Parathyroid adenoma (tissue), 2 donors: ENCODE measurements around the gene PIGN.

Experiments
- H2AFZ ChIP-seq: fragments of 300-600 bp; sonication (generic); one replicate; pipeline ENCODE4 v1.7.0; 2017; ENCODE audit warnings: antibody characterized with exemption, mild to moderate bottlenecking
- H3K27ac ChIP-seq: fragments of 300-600 bp; sonication (generic); one replicate; pipeline ENCODE4 v1.7.0; 2017
- H3K27me3 ChIP-seq: fragments of 300-600 bp; sonication (generic); one replicate; pipeline ENCODE4 v1.7.0; 2017; ENCODE audit warnings: low read length; ENCODE audit not compliant: control insufficient read depth, insufficient read depth
- H3K36me3 ChIP-seq: fragments of 300-600 bp; sonication (generic); one replicate; pipeline ENCODE4 v1.7.0; 2017; ENCODE audit warnings: low read length; ENCODE audit not compliant: control insufficient read depth, insufficient read depth
- H3K4me1 ChIP-seq: fragments of 300-600 bp; sonication (generic); one replicate; pipeline ENCODE4 v1.7.0; 2017; ENCODE audit warnings: control low read depth
- H3K4me2 ChIP-seq: fragments of 300-600 bp; sonication (generic); one replicate; pipeline ENCODE4 v1.7.0; 2017; ENCODE audit warnings: low read length
- H3K4me3 ChIP-seq: fragments of 300-600 bp; sonication (generic); one replicate; pipeline ENCODE4 v1.7.0; 2017; ENCODE audit warnings: low read depth, low read length
- H3K79me2 ChIP-seq: fragments of 300-600 bp; sonication (generic); one replicate; pipeline ENCODE4 v1.7.0; 2017; ENCODE audit warnings: control low read depth
- H3K9ac ChIP-seq: fragments of 300-600 bp; sonication (generic); one replicate; pipeline ENCODE4 v1.7.0; 2017; ENCODE audit warnings: mild to moderate bottlenecking
- H3K9me3 ChIP-seq: fragments of 300-600 bp; sonication (generic); one replicate; pipeline ENCODE4 v1.7.0; 2017; ENCODE audit warnings: low read length; ENCODE audit not compliant: control insufficient read depth
- CTCF ChIP-seq: fragments of 300-600 bp; sonication (generic); IDR thresholded peaks from one replicate; pipeline ENCODE4 v1.7.0; 2017; ENCODE audit warnings: antibody characterized with exemption, mild to moderate bottlenecking
- donor health status: primary hyperparathyroidism.

PIGN gene

DNA sequence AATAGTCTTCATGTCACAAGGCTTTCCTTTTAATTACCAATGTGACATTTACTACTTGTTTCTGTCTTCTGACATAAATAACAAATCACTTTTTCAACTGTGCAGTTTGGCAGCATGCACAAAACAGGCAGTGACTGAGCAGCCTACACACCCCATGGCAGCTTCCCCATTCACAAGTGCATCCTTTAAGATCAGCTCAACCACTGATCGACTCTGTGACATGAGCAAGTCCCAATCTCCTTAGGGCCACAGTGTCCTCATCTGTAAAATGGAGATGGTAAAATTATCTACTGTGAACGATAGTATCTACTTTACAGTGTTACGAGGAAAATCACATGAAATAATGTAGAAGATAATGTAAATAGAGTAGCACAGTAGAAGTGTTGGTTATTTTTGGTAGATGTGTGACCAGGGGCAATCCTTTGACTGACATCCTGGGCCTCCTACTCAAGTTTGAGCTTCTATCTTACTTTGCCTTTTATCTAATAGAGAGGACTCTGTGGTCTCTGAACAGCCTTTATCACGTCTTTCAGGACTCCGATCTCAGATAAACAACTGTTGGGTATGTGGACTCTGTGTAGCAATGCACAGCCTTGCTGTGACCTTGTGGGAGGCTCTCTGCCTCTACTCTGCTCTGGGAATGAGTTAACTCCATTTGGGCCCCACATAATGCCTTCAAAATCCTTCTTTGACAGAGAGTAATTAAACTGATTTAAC lies 120.6 kb downstream of the PIGN start:
- Histone ChIP-seq H3K4me3 (no peak overlapping the region), H3K9ac (no peak overlapping the region), H3K27me3 (no peaks in the 10 kb centered on the region), H2AFZ (no peak overlapping the region), H3K27ac (no peak overlapping the region), H3K4me1 (peaks cover 24% of the 10 kb centered on the region), H3K79me2 (no peaks in the 10 kb centered on the region), H3K36me3 (no peaks in the 10 kb centered on the region), H3K4me2 (no peak overlapping the region), H3K9me3 (no peaks in the 10 kb centered on the region)
- no peak for TF ChIP-seq CTCF

DNA sequence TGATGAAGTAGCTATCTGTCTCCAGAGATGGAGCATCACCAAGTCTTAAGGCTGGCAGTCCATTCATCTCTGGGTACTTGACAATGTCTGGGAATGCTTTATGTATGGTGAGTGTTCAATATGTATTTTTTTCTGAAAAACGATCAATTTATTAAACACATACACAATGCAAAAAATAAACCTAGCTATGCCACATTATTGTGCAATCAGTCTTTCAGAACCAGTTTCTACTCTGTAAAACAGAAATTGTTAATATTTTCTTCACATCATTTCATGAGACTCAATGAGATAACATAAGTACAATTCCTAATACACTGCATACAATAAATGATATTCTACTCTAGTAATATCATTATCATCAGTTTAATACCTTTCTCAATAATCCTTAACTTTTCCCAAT lies 122.5 kb downstream of the PIGN start:
- Histone ChIP-seq H3K9ac (no peak overlapping the region), H3K27ac (peak overlapping the region; percentile 55), H3K36me3 (no peaks in the 10 kb centered on the region), H3K4me3 (no peak overlapping the region), H3K27me3 (no peaks in the 10 kb centered on the region), H3K79me2 (no peaks in the 10 kb centered on the region), H3K9me3 (no peaks in the 10 kb centered on the region), H3K4me1 (peaks cover 19% of the 10 kb centered on the region), H2AFZ (no peak overlapping the region), H3K4me2 (peak overlapping the region; percentile 50)
- TF ChIP-seq CTCF = no peak

- H2AFZ ChIP-seq = no peak overlapping the region
- H3K4me2 ChIP-seq = no peak overlapping the region
- H3K27me3 ChIP-seq = no peaks in the 10 kb centered on the region
- no peaks in the 10 kb centered on the region for H3K36me3 ChIP-seq
- H3K27ac ChIP-seq = no peak overlapping the region
- H3K9ac ChIP-seq = no peak overlapping the region
- no peak for TF ChIP-seq CTCF
- H3K79me2 ChIP-seq = no peaks in the 10 kb centered on the region
- no peaks in the 10 kb centered on the region for H3K9me3 ChIP-seq
- no peak overlapping the region for H3K4me3 ChIP-seq
- peaks cover 14% of the 10 kb centered on the region for H3K4me1 ChIP-seq
These were observed 124.9 kb downstream of the PIGN start for GRCh38 chr18:62061821-62062478.

- Histone ChIP-seq H3K79me2 (no peaks in the 10 kb centered on the region), H2AFZ (no peak overlapping the region), H3K4me1 (peaks cover 8% of the 10 kb centered on the region), H3K27me3 (no peaks in the 10 kb centered on the region), H3K9ac (no peak overlapping the region), H3K9me3 (no peaks in the 10 kb centered on the region), H3K36me3 (no peaks in the 10 kb centered on the region), H3K4me3 (no peak overlapping the region), H3K4me2 (no peak overlapping the region), H3K27ac (no peak overlapping the region)
- no peak for TF ChIP-seq CTCF
These were observed 126.0 kb downstream of the PIGN start for GRCh38 chr18:62060820-62061219.
